GM23248 (cell line): ENCODE data around the gene JAM2.

Experiments used
- EZH2 ChIP-seq: fragments of 200-600 bp; sonication (generic); IDR thresholded peaks from 2 replicates; pipeline ENCODE4 v1.6.1; 2018; ENCODE audit warnings: antibody characterized with exemption, mild to moderate bottlenecking; ENCODE audit not compliant: insufficient read depth, poor library complexity, severe bottlenecking
- EZH2phosphoT487 ChIP-seq: fragments of 200-600 bp; sonication (generic); IDR thresholded peaks from 2 replicates; pipeline ENCODE4 v1.6.1; 2018; ENCODE audit warnings: antibody characterized with exemption, moderate library complexity, mild to moderate bottlenecking, low read depth; ENCODE audit not compliant: insufficient read depth

DNA sequence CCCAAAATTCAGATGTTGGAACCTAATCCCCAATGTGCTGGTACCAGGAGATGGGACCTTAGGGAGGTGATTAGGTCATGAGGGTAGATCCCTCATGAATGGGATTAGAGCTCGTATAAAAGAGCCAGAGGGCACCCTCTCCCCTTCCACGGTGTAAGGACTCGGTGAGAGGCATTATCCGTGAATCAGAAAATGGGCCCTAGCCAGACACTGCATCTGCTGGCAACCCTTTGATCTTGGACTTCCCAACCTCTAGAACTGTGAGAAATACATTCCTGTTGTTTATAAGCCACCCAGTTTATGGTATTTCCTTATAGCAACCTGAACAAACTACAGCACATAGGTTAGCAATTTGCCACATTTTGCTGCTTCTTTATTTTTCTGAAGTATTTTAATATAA, 14.5 kb upstream of the JAM2 start:
- TF ChIP-seq EZH2, result no peak
- TF ChIP-seq EZH2phosphoT487, result no peak
